ENCODE measurements around the gene HDAC4.
A peak's percentile ranks its signal among the peaks of the same experiment; 100 is the strongest.

Gene HDAC4

GRCh38 chr2:239252801-239253200 is 148.0 kb downstream of the HDAC4 start:
- DNase-seq (ENCODE audit: low spot score): no peak

GRCh38 chr2:239252393-239252792 is 148.4 kb downstream of the HDAC4 start:
- no peak for DNase-seq (ENCODE audit: low spot score)

- no peak for DNase-seq (ENCODE audit: low spot score)
These were observed 148.8 kb downstream of the HDAC4 start for GRCh38 chr2:239251971-239252370.

GRCh38 chr2:239250216-239251081 is 150.4 kb downstream of the HDAC4 start:
- DNase-seq (ENCODE audit: low spot score): no peak

- peak; percentile 95 for DNase-seq (ENCODE audit: low spot score)
These were observed 151.0 kb downstream of the HDAC4 start for GRCh38 chr2:239249776-239250175.

- DNase-seq (ENCODE audit: low spot score): no peak
These were observed 151.8 kb downstream of the HDAC4 start for GRCh38 chr2:239249048-239249447.

- no peak for DNase-seq (ENCODE audit: low spot score)
These were observed 153.2 kb downstream of the HDAC4 start for GRCh38 chr2:239247401-239248245.

- no peak for DNase-seq (ENCODE audit: low spot score)
These were observed 154.1 kb downstream of the HDAC4 start for GRCh38 chr2:239246723-239247122.

GRCh38 chr2:239245872-239246721 is 154.7 kb downstream of the HDAC4 start:
- DNase-seq (ENCODE audit: low spot score): no peak

GRCh38 chr2:239245107-239245506 is 155.7 kb downstream of the HDAC4 start:
- DNase-seq (ENCODE audit: low spot score): no peak

GRCh38 chr2:239244625-239245024 is 156.2 kb downstream of the HDAC4 start:
- no peak for DNase-seq (ENCODE audit: low spot score)

- no peak for DNase-seq (ENCODE audit: low spot score)
These were observed 159.3 kb downstream of the HDAC4 start for GRCh38 chr2:239241431-239241960.

GRCh38 chr2:239240414-239240881 is 160.4 kb downstream of the HDAC4 start:
- no peak for DNase-seq (ENCODE audit: low spot score)

GRCh38 chr2:239239607-239240413 is 161.0 kb downstream of the HDAC4 start:
- DNase-seq (ENCODE audit: low spot score): peak; percentile 62

GRCh38 chr2:239238839-239239606 is 161.8 kb downstream of the HDAC4 start:
- no peak for DNase-seq (ENCODE audit: low spot score)

- DNase-seq (ENCODE audit: low spot score): no peak
These were observed 162.4 kb downstream of the HDAC4 start for GRCh38 chr2:239238381-239238780.

- DNase-seq (ENCODE audit: low spot score): no peak
These were observed 164.0 kb downstream of the HDAC4 start for GRCh38 chr2:239236808-239237205.

GRCh38 chr2:239236043-239236807 is 164.6 kb downstream of the HDAC4 start:
- DNase-seq (ENCODE audit: low spot score): no peak

- DNase-seq (ENCODE audit: low spot score): no peak
These were observed 165.5 kb downstream of the HDAC4 start for GRCh38 chr2:239235311-239235710.
